Stimulated activated CD8-positive, alpha-beta memory T cell treated with anti-CD3 and anti-CD28 coated beads, Interleukin-15, amount 100 ng/mL, for 1 hour (primary cell): Measurements from ENCODE around the gene SERF2.
"Not testable (repeated sequence)": the region's sequence is repeated elsewhere in the genome, so short reads cannot be mapped to it uniquely, and the experiment has no call there.

ENCODE experiments used
- DNase-seq: peaks from one replicate; pipeline ENCODE4 v3.0.0-alpha.2; 2020; ENCODE audit warnings: low read depth

The SERF2 gene

DNA sequence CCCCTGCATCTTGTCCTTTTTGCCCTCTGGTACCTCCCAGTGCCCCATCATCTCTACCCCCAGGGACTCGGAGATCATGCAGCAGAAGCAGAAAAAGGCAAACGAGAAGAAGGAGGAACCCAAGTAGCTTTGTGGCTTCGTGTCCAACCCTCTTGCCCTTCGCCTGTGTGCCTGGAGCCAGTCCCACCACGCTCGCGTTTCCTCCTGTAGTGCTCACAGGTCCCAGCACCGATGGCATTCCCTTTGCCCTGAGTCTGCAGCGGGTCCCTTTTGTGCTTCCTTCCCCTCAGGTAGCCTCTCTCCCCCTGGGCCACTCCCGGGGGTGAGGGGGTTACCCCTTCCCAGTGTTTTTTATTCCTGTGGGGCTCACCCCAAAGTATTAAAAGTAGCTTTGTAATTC, 1.5 kb downstream of the SERF2 start:
- no peak for DNase-seq

- no peak for DNase-seq
Observed at GRCh38 chr15:43794269-43795037, 2.3 kb downstream of the SERF2 start.

- no peak for DNase-seq
Observed at GRCh38 chr15:43795197-43795596, 3.1 kb downstream of the SERF2 start.

DNA sequence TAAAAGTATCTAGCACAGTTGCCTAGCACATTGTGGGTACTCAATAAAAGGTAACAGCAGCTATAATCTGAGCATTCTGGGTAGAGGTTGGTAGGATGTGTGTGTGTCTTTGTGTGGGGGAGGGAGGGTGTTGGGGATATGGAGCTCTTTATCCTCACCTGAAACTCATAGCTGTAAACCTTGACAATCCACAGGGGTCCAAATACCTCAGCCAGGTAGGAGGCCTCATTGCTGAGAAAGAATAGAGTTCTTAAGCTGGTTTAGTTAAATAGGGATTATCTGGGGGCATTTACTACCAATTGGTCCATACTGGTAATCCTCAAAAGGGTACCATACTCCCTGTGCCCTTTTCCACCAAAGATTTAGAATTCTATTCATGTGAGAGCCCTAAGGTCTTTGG, 3.9 kb downstream of the SERF2 start:
- no peak for DNase-seq

- no peak for DNase-seq
Observed at GRCh38 chr15:43796566-43796965, 4.4 kb downstream of the SERF2 start.

- no peak for DNase-seq
Observed at GRCh38 chr15:43799209-43799944, 7.3 kb downstream of the SERF2 start.

- no peak for DNase-seq
Observed at GRCh38 chr15:43799945-43800285, 7.8 kb downstream of the SERF2 start, which contains the start of gene SERINC4. Gene SERINC4 (minus strand): TSS chr15:43800220. CDS start chr15:43799986, 234 bp downstream.

DNA sequence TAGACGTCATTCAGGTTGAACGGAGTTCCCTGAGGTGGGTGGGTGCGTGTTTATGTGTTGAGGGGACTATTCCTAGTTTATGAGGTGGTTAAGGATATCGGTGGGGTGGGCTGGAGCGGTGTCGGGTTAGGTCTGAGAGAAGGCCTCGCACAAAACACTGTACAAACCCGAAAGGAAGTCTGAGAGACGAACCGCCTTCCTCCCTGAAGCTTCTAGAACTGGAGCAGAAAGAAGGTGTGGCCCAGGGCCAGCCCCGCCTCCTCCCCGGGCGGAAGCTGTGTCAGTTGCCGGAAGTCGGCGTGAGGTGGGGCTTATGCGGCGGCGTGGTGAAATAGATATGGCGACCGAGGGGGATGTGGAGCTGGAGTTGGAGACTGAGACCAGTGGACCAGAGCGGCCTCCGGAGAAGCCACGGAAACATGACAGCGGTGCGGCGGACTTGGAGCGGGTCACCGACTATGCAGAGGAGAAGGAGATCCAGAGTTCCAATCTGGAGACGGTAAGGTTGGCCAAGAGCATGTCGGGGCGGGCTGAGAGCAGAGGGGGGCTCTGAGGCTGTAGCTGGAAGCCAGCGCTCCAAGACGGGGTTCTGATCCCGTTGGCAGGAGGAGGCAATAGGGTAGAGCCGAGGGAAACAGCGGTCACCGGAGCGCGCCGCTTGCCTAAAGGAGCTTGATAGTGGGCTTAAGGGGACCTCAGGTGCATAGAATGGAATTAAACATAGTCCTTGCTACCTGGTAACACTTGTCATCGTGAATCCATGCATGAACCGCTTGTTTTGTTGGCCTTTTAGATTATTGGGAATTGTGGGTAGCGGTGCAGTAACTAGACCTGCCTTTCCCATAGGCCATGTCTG, 8.4 kb downstream of the SERF2 start, which contains the start of gene HYPK:
TSS of gene HYPK (plus strand) at position 314 of the 856 bp plus-strand sequence. CDS start at position 338, 24 bp downstream.
- DNase-seq = peak; percentile 89

- DNase-seq = not testable (repeated sequence)
Observed at GRCh38 chr15:43802676-43803075, 10.6 kb downstream of the SERF2 start.

- DNase-seq = no peak
Observed at GRCh38 chr15:43808435-43808950, 16.4 kb downstream of the SERF2 start.

DNA sequence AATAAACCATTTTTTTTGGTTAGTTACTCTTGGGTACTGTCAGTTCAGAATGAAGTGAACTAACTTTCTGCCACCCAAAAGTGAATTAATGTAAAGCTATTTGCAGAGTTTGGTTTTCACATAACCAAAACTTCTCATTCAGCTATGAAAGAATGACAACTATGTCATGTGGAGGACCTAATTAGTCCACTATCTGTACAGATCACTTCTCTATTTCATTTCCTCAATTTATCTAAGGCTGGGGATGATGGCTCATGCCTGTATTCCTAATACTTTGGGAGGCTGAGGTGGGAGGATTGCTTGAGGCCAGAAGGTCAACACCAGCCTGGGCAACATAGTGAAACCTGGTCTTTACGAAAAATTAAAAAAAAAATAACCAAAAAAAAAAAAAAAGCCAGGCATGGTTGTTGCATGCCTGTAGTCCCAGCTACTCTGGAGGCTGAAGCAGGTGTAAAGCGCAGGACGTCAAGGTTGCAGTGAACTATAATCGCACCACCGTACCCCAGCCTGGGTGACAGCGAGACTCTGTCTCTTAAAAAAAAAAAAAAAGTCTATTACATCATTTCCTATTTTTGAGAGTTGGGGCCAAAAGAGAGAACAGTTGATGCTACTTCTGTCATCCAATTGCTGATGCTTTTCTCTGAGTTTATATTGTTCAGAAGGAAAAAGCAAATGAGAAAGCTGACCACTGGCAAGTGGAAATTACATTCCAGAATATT, 17.0 kb downstream of the SERF2 start:
- DNase-seq = no peak

DNA sequence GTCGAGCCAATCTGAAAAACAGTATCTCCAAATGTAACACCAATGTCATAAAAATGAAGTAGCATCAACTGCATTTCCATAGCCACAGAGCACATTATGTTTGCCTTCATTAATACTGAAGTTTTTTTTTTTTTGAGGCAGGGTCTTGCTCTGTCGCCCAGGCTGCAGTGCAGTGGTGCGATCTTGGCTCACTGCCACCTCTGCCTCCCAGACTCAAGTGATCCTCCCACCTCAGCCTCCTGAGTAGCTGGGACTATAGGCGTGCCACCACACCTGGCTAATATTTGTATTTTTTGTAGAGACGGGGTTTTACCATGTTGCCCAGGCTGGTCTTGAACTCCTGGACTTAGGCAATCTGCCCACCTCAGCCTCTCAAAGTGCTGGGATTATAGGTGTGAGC, 22.9 kb downstream of the SERF2 start:
- DNase-seq = not testable (repeated sequence)

- DNase-seq = no peak
Observed at GRCh38 chr15:43821505-43821904, 29.4 kb downstream of the SERF2 start.

DNA sequence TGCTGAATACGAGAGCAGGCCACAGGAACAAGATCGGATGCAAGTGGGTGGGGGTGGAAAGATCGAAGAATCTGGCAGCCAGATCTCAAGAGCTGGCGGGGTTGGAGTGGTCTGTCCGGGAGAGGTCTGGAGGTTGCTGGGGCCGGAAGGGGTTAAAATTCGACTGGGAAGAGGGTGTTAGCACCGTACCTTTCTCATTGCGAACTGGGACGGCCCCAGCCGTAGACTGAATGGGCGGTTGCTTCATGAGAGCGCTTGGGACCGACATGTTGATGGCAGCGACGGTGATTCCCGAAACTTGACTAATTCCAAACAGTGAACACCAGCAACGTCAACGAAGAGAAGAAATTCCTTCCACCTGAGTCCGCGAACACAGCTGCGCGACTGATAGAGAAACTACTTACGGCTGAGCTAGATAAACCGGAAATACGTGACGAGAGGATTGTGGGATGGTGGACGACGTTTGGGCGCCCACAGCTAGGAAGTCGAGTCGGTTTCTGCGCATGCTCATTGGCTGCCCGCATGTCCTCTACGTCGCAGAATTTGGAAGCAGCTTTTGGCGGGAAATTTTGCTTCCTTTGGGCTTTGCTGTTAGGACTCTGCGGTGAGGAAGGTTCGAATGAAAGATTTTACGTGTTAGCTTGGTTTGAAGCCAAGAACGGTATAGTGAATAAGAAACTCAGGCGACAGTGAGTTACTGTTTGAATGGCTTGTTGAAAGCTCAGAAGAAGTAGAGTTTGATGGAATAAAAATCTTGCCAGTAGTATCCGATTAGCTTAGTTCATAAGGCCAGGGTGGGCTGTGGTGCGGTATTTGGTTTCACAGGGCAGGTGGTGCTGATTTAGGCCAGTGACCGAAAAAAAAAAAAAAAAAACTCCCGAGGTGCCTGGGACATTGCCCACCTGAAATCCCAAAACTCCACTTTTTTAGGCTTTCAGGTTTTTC, 32.5 kb downstream of the SERF2 start, which contains the start of gene MFAP1:
TSS of gene MFAP1 (minus strand) at position 389 of the 945 bp plus-strand sequence. CDS start at position 268, 121 bp downstream.
- DNase-seq = peak; percentile 80

DNA sequence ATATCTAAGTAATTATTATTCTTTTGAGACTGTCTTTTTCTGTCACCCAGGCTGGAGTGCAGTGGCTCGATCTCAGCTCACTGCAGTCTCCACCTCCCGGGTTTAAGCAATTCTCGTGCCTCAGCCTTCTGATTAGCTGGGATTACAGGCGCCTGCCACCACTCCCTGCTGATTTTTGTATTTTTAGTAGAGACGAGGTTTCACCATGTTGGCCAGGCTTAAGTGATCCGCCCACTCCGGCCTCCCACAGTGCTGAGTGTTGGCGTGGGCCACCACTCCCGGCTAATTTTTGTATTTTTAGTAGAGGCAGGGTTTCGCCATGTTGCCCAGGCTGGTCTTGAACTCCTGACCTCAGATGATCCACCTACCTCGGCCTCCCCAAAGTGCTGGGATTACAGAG, 33.2 kb downstream of the SERF2 start:
- not testable (repeated sequence) for DNase-seq

DNA sequence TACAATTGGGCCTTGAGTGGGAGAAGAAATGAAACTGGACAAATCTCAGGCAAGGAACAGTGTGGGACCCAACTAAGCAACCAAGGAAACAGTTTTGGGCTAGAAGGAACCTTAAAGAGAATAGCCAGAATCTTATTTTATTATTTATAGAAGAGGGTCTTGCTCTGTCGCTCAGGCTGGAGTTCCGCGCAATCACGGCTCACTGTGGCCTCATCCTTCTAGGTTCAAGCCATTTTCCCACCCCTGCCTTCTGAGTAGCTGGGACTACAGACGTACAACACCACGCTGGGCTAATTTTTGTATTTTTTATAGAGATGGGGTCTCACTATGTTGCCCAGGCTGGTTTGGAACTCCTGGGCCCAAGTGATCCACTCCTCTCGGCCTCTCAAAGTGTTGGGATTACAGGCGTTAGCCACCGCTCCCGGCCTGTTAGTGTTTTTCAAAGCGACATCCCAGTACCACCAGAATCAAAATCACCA, 33.9 kb downstream of the SERF2 start:
- DNase-seq = no peak

GRCh38 chr15:43826508-43827341, 34.6 kb downstream of the SERF2 start, which contains the start of gene WDR76:
Gene WDR76 (plus strand): TSS chr15:43827002. CDS start chr15:43827033, 31 bp downstream.
- peak; percentile 36 for DNase-seq

GRCh38 chr15:43828061-43828657, 36.0 kb downstream of the SERF2 start:
- DNase-seq = no peak
